NCI-H2227 (cell line): ENCODE data around the gene SOWAHB.
A peak's percentile ranks its signal among the peaks of the same experiment; 100 is the strongest.

Experiments used
- DNase-seq: peaks from one replicate; lab custom pipeline; 2025; ENCODE audit not compliant: unreplicated experiment; lab: John Stamatoyannopoulos, UW

Gene SOWAHB

GRCh38 chr4:76897536-76898384 is at the start of gene SOWAHB:
TSS of gene SOWAHB (minus strand) at chr4:76898144. CDS start at chr4:76897849, 295 bp downstream.
- peak; percentile 27 for DNase-seq

GRCh38 chr4:76947369-76947768 is 49.4 kb upstream of the SOWAHB start:
- no peak for DNase-seq

- DNase-seq: no peak
These were observed 45.8 kb upstream of the SOWAHB start for GRCh38 chr4:76943790-76944189.

GRCh38 chr4:76943129-76943620 is 45.2 kb upstream of the SOWAHB start:
- DNase-seq: no peak

- DNase-seq: no peak
These were observed 41.2 kb upstream of the SOWAHB start for GRCh38 chr4:76939184-76939583.

- no peak for DNase-seq
These were observed 33.8 kb upstream of the SOWAHB start for GRCh38 chr4:76931576-76932276.

- DNase-seq: no peak
These were observed 33.1 kb upstream of the SOWAHB start for GRCh38 chr4:76931087-76931486.

- no peak for DNase-seq
These were observed 32.7 kb upstream of the SOWAHB start for GRCh38 chr4:76930685-76931084.

- no peak for DNase-seq
These were observed 28.9 kb upstream of the SOWAHB start for GRCh38 chr4:76926841-76927240.

GRCh38 chr4:76923619-76924357 is 25.8 kb upstream of the SOWAHB start:
- DNase-seq: no peak

- DNase-seq: no peak
These were observed 22.8 kb upstream of the SOWAHB start for GRCh38 chr4:76920715-76921114.

GRCh38 chr4:76909711-76910110 is 11.8 kb upstream of the SOWAHB start:
- no peak for DNase-seq

GRCh38 chr4:76905521-76905920 is 7.6 kb upstream of the SOWAHB start:
- DNase-seq: no peak

GRCh38 chr4:76904646-76905190 is 6.8 kb upstream of the SOWAHB start:
- DNase-seq: no peak

- DNase-seq: no peak
These were observed 4.4 kb upstream of the SOWAHB start for GRCh38 chr4:76902233-76902890.

- DNase-seq: no peak
These were observed 1.2 kb upstream of the SOWAHB start for GRCh38 chr4:76898949-76899645.

- no peak for DNase-seq
These were observed 395 bp upstream of the SOWAHB start for GRCh38 chr4:76898385-76898692.

- DNase-seq: peak; percentile 39
These were observed 1.1 kb downstream of the SOWAHB start for GRCh38 chr4:76896614-76897535.

GRCh38 chr4:76896048-76896447 is 1.9 kb downstream of the SOWAHB start:
- no peak for DNase-seq
